ENCODE results near the gene SLC35F6.
"Not testable (repeated sequence)": the region's sequence is repeated elsewhere in the genome, so short reads cannot be mapped to it uniquely, and the experiment has no call there.

SLC35F6 gene

GRCh38 chr2:26785431-26786206, 21.5 kb downstream of the SLC35F6 start, which contains the start of gene CENPA:
Gene CENPA (plus strand): TSS chr2:26786056. CDS start chr2:26786197, 141 bp downstream.
- DNase-seq, result peak; percentile 97 to 98

- DNase-seq, result no peak
Measured at GRCh38 chr2:26786207-26787028, 22.3 kb downstream of the SLC35F6 start.

GRCh38 chr2:26792720-26793119, 28.6 kb downstream of the SLC35F6 start:
- no peak for DNase-seq

- DNase-seq, result no peak
Measured at GRCh38 chr2:26793518-26793917, 29.4 kb downstream of the SLC35F6 start.

DNA sequence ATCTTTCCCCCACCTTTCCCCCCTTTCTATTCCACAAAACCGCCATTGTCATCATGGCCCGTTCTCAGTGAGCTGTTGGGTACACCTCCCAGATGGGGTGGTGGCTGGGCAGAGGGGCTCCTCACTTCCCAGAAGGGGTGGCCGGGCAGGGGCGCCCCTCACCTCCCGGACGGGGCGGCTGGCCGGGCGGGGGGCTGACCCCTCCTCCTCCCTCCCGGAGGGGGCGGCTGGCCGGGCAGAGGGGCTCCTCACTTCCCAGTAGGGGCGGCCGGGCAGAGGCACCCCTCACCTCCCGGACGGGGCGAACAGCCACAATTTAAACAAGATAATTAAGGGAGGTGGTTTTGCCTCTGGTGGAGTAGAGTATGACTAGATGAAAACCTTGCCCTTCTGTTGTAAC, 31.1 kb downstream of the SLC35F6 start:
- DNase-seq, result not testable (repeated sequence)

DNA sequence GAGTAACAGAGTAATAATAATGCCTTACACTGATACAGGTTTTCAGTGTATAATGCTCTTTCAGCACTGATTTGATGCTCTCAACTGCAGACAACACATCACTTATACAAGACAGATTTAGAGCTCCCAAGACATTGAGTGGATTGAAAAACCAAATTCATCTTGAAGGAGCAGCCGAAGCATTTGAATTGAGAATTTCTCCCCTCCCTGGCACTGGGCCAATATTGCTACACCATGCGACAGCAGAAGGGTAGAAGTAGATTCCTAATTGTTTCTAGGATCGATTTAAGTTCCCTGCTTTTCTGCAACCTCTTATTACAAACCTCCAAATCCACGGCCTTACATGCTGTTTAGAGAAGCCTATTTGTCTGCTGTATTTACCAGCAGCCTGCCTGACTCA, 37.2 kb downstream of the SLC35F6 start:
- DNase-seq, result no peak

- DNase-seq, result no peak
Measured at GRCh38 chr2:26801796-26802195, 37.7 kb downstream of the SLC35F6 start.

DNA sequence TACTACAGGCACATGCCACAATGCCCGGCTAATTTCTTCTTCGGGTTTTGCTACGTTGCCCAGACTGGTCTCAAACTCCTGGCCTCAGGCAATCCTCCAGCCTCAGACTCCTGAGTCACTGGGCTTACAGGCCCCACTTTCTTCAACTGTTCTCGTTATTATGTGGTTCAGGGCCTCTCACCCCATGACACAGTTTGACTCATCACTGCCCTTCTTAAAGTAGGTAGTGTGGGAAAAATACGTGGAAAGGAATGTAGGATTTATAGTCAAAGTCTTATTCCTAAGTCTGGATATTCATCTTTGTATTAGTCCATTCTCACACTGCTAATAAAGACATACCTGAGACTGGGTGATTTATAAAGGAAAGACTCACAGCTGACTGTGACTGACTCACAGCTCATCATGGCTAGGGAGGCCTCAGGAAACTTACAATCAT, 41.2 kb downstream of the SLC35F6 start:
- DNase-seq, result no peak

GRCh38 chr2:26807788-26808460, 43.8 kb downstream of the SLC35F6 start:
- DNase-seq, result no peak

- DNase-seq, result no peak
Measured at GRCh38 chr2:26809211-26809610, 45.1 kb downstream of the SLC35F6 start.

- no peak for DNase-seq
Measured at GRCh38 chr2:26809876-26810577, 45.9 kb downstream of the SLC35F6 start.

- DNase-seq, result no peak
Measured at GRCh38 chr2:26811261-26811660, 47.2 kb downstream of the SLC35F6 start.

DNA sequence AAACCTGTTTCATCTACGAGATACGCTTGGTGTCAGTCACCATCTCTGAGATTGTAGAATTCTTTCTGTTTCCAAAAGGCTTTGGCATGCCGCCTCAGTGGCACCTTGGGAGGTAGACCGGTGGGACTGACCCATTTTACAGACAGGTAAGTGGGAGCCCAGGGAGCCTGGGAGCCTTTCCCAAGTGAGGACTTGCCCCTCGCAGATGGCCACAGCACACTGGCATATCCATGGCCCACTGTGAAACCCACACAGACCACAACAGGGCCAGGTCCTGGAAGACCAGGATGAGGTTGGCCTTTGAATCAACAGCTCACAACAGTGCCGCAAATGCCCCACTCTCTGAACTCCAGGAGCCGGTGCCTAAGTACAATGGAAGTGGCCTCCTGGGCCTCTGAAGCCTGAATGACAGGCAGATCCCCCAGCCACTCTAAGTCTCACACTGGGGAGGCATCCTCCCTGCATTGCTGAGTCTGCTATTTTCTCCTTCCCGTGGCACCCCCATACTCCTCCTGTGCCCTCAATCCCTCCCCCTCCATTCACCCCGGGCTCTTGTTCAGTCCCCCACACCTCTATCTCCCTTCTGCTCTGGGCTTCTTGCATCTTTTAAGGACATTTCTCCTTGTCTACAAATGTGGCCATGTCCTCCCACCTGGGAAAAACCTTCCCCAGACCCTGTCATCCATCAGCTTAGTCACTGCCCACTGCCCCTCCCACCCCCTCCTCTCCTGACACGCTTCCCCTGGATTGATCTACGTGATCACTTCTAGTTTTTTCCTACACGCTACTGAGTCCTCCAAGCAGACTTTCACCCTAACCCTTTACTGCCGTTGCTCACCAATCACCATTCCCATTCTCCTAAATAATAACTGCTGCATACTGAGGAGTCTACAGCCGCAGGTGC, 48.0 kb downstream of the SLC35F6 start:
- DNase-seq, result no peak

GRCh38 chr2:26812731-26813130, 48.6 kb downstream of the SLC35F6 start:
- DNase-seq, result no peak

- not testable (repeated sequence) for DNase-seq
Measured at GRCh38 chr2:26814072-26814765, 50.1 kb downstream of the SLC35F6 start.

- no peak for DNase-seq
Measured at GRCh38 chr2:26816893-26817292, 52.8 kb downstream of the SLC35F6 start.

DNA sequence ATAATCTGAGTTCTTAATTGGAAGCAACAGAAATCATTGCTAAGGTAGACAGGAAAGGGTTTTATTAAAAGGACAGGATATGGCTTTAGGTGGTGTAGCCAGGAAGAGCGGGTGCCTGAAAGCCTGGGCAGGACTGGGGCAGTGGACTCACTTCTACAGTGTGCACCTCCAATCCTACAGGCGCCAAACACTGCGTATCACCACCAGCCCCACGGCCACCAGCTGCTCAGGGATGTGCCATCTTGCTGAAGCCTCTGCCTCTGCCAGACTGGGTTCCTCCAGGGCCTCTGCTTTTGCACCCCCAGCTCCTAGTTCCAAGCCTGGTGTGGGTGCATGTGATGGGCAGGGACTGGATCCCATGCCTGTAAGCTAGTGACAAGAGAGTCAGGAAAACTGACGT, 54.2 kb downstream of the SLC35F6 start:
- no peak for DNase-seq

GRCh38 chr2:26818972-26819371, 54.9 kb downstream of the SLC35F6 start:
- DNase-seq, result no peak

DNA sequence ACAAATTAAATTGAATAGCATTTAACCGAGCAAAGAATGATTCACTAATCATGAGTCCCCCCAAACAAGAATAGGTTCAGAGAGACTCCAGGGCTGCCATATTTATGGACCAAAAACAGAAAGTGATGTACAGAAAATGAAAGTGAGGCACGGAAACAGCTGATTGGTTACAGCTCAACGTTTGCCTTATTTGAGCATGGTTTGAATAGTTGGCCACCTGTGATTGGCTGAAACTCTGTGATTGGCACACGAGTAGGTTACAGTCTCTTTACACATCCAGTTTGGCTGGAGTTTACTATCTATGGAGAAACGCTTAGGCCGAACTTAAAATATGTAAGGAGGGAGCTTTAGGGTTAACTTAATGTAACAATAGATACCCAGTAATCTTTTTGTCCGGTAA, 56.8 kb downstream of the SLC35F6 start:
- no peak for DNase-seq

DNA sequence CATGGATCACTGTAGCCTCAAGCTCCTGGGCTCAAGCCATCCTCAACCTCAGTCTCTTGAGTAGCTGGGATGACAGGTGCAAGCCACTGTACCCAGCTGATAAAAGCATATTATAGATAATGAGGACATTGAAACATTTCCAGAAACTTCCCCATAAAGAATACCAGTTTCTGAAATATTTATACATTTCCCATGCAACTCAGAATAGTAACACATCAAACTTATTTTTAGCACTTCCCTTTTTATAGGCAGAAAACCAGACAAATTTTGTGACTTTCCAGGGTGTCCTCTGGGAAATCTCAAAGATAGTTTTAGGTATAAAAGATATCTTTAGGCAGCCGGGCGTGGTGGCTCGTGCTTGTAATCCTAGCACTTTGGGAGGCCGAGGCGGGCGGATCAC, 58.8 kb downstream of the SLC35F6 start:
- DNase-seq, result no peak
